GM06990 (cell line): ENCODE data around the gene ARMC8.

Source experiments
- DNase-seq: peaks from one replicate; pipeline ENCODE4 v3.0.0-alpha.2; 2011; ENCODE audit not compliant: insufficient read length; ENCODE audit errors: extremely low read depth
- H3K27me3 ChIP-seq: replicated peaks from 2 replicates; pipeline ENCODE4 v1.6.0; 2011; ENCODE audit warnings: low read length; ENCODE audit not compliant: control insufficient read depth, insufficient read depth
- H3K36me3 ChIP-seq: 2 replicates; pipeline ENCODE4 v1.5.1; 2011; ENCODE audit warnings: low read length; ENCODE audit not compliant: control insufficient read depth, insufficient read depth
- H3K4me3 ChIP-seq: replicated peaks from 2 replicates; pipeline ENCODE4 v1.5.1; 2011; ENCODE audit warnings: low read depth, mild to moderate bottlenecking, control low read depth, low read length
- TF ChIP-seq, protein P1 (sequence below): IDR thresholded peaks from 2 replicates; pipeline ENCODE4 v1.5.1; 2011; ENCODE audit warnings: low read length, control low read depth, mild to moderate bottlenecking, inconsistent platforms; ENCODE audit not compliant: insufficient read depth, poor library complexity, severe bottlenecking

Gene ARMC8

DNA sequence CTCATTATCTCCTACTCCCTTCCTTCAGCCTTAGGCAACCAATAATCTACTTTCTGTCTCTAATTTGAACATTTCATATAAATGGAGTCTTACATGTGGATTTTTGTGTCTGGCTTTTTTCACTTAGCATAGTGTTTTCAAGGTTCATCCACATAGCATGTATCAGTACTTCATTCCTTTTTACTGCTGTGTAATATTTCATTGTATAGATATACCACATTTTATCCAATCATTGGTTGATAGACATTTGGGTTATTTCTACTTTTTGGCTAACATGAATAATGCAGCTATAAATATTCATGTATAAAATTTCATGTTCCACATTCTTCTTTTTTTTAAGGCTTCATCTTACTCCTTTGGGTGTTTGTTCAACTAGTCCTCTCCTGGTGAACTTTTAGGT lies 32.6 kb upstream of the ARMC8 start:
- Histone ChIP-seq H3K36me3 (no peaks in the 10 kb centered on the region), H3K4me3 (no peak overlapping the region), H3K27me3 (no peaks in the 10 kb centered on the region)
- TF ChIP-seq, protein P1, sequence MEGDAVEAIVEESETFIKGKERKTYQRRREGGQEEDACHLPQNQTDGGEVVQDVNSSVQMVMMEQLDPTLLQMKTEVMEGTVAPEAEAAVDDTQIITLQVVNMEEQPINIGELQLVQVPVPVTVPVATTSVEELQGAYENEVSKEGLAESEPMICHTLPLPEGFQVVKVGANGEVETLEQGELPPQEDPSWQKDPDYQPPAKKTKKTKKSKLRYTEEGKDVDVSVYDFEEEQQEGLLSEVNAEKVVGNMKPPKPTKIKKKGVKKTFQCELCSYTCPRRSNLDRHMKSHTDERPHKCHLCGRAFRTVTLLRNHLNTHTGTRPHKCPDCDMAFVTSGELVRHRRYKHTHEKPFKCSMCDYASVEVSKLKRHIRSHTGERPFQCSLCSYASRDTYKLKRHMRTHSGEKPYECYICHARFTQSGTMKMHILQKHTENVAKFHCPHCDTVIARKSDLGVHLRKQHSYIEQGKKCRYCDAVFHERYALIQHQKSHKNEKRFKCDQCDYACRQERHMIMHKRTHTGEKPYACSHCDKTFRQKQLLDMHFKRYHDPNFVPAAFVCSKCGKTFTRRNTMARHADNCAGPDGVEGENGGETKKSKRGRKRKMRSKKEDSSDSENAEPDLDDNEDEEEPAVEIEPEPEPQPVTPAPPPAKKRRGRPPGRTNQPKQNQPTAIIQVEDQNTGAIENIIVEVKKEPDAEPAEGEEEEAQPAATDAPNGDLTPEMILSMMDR, result no peak
- DNase-seq, result no peak

DNA sequence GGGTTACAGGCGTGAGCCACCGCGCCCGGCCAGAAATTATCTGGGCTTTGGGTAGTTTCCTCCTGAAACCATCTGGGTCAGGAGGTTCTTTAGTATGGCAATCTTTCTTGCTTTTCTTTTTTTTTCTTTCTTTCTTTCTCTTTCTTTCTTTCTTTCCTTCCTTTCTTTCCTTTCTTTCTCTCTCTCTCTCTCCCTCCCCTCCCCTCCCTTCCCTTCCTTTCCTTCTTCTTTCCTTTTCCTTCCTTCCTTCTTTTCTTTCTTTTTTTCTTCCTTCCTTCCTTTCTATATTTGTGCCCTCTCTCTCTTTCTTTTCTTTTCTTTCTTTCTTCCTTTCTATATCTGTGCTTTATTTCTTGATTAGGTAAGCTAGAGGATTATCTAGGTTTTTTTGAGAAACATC lies 29.4 kb upstream of the ARMC8 start:
- Histone ChIP-seq H3K4me3 (no peak overlapping the region), H3K27me3 (no peaks in the 10 kb centered on the region), H3K36me3 (peaks cover 1% of the 10 kb centered on the region; the same call in 1 of the 2 replicates)
- TF ChIP-seq, protein P1, result no peak
- DNase-seq, result no peak

DNA sequence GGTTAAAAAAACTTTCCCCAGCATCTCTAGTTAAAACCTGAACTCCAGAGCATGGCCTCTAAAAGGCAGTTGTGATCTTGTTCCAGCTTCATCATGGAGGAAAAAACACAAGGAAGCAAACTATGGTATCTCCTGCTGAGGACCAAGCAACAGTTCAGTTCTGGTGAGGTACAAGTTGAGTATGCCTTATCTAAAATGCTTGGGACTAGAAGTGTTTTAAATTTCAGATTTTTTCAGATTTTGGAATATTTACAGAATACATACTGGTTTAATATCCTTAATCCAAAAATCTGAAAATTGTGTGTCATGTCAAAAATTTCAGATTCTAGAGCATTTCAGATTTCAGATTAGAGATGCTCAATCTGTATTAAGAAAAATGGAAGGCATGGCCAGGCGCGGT lies 22.0 kb upstream of the ARMC8 start:
- no peak overlapping the region for H3K4me3 ChIP-seq
- TF ChIP-seq, protein P1, result no peak
- peaks cover 4% of the 10 kb centered on the region; the same call in 1 of the 2 replicates for H3K36me3 ChIP-seq
- DNase-seq, result no peak
- H3K27me3 ChIP-seq, result no peaks in the 10 kb centered on the region

DNA sequence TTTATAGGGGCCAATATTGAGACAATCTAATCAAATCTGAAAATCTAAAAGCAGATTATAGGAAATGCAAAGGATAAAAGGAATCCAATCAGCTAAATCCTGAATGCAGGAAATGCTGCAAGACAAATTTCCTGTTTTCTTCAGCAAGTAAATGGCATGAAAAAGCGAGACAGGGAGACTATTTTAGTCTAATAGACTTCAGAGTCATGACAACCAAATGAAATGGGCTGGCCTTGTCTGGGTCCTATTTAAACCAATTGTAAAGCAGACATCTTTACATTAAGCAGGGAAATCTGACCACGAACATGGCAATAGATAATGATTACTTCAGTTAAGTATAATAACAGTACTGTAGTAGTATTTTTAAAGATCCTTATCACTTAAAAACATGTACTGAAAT lies 14.5 kb upstream of the ARMC8 start:
- H3K27me3 ChIP-seq, result no peaks in the 10 kb centered on the region
- no peak for DNase-seq
- no peak overlapping the region for H3K4me3 ChIP-seq
- TF ChIP-seq, protein P1, result no peak
- H3K36me3 ChIP-seq, result no peaks in the 10 kb centered on the region; the same call in 1 of the 2 replicates

DNA sequence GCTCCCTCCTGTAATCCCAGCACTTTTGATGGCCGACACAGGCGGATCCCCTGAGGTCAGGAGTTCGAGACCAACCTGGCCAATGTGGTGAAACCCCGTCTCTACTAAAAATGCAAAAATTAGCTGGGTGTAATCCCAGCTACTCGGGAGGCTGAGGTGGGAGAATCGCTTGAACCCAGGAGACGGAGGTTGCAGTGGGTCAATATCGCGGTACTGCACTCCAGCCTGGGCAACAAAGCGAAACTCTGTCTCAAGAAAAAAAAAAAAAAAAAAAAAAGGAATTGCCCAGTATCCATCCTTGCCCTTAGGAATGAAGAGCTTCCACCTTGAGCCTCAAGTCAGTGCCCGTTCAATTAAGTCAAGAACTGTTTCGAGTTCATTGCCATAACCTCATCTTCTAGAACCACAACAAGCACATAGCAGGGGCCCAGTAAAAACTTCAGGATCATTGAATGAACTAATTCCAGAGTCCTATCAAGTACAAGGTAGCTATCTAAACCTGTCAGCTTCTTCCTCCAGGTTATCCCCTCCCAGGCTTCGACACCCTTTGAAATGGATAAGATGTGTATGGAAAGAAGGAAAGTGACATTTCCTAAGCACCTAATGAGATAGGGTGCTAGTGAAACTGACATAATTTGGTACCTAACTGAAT lies 13.2 kb upstream of the ARMC8 start:
- H3K4me3 ChIP-seq, result peak overlapping the region; percentile 83
- H3K36me3 ChIP-seq, result no peaks in the 10 kb centered on the region; the same call in 1 of the 2 replicates
- no peaks in the 10 kb centered on the region for H3K27me3 ChIP-seq
- DNase-seq, result no peak
- TF ChIP-seq, protein P1, result no peak

DNA sequence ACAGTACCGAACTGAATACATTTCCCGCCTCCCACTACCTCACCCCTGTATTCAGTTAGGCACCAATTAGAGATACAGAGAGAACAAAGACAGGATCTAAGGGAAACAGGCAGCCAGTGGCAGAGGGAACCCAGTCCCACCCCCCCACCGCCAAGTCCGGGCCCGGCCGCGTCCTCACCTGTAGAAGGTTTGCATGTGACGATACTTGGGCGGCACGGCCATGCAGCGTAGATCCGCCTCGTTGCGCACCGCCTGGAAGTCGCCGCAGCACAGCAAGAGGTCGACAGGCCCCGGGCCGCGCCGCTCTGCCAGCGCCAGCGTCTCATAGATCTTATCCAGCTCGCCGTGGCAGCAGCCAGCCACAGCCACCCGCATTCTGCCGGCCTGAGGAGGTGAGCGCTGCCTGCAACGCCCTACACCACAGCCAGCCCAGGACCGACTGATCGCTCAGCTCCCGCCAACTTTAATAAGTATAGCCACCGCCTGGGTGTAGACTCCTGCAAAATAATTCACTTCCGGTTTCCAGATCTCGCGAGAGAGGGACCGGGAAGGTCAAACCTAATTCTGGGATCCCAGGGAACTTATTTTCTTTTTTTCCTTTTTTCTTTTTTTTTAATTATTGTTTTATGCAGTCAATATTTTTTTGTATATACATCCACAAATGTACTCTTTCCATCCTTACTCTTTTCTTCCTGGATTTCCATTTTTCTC lies 12.5 kb upstream of the ARMC8 start, which contains the start of gene DBR1:
Gene DBR1 (minus strand): TSS at position 501 of the 711 bp plus-strand sequence. CDS start 126 bp downstream, at position 375.
- peak; percentile 90 for DNase-seq
- Histone ChIP-seq H3K27me3 (no peaks in the 10 kb centered on the region), H3K36me3 (no peaks in the 10 kb centered on the region; the same call in 1 of the 2 replicates), H3K4me3 (peak within 1 kb of the TSS; percentile 83)
- TF ChIP-seq, protein P1, result no peak
